HG03378 (cell line): ENCODE results near the gene B4GAT1.
"Not testable (repeated sequence)": the region's sequence is repeated elsewhere in the genome, so short reads cannot be mapped to it uniquely, and the experiment has no call there.

ENCODE experiments used
- ATAC-seq: cut with Tn5 transposase; IDR thresholded peaks from one replicate; pipeline ENCODE4 v1.9.1; 2021; ENCODE audit warnings: mild to moderate bottlenecking, moderate library complexity; ENCODE audit not compliant: unreplicated experiment

Gene B4GAT1

GRCh38 chr11:66326261-66327111 lies 20.9 kb downstream of the B4GAT1 start:
- no peak for ATAC-seq

DNA sequence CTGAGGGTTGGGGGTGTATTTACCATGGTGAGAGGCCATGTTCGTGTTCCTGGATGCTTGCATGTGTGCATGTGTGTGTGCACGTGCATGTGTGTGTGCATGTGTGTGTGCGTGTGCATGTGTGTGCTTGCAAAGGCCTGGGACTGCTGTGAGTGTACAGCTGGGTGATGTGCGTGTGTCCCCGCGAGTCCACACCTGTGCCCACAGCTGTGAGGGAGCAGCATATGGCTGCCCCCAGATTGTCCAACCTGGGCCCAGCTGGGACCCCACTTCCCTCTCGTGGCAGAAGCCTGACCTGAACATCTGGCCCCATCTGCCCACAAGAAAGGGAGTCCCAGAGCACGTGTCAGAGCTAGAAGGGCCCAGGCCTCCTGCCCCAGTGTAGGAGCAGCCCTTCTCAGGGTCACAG lies 22.2 kb downstream of the B4GAT1 start:
- ATAC-seq: no peak

- ATAC-seq: no peak
Observed at GRCh38 chr11:66324664-66325063, 22.8 kb downstream of the B4GAT1 start.

GRCh38 chr11:66323684-66324083 lies 23.7 kb downstream of the B4GAT1 start:
- no peak for ATAC-seq

GRCh38 chr11:66322732-66323427 lies 24.5 kb downstream of the B4GAT1 start:
- ATAC-seq: no peak

DNA sequence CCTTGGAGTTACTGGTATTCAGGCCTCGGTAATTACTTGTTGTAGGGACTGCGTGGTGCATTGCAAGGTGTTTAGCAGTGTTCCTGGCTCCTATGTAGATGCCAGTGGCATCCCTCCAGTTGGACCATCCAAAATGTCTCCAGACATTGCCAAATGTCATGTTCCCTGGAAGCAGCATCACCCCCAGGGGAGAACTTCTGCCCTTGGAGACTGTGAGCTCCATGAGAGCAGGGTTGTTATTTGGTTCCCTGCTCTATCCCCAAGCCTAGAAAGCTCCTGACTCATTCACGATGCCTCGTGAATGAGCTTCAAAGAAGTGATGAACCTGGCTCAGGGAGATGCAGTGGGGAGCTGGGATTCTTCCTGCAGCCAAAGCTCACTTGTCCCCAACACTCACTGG lies 25.8 kb downstream of the B4GAT1 start:
- ATAC-seq: no peak

DNA sequence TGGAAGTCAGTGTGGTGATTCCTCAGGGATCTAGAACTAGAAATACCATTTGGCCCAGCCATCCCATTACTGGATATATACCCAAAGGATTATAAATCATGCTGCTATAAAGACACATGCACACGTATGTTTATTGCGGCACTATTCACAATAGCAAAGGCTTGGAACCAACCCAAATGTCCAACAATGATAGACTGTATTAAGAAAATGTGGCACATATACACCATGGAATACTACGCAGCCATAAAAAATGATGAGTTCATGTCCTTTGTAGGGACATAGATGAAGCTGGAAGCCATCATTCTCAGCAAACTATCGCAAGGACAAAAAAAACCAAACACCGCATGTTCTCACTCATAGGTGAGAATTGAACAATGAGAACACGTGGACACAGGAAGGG lies 26.7 kb downstream of the B4GAT1 start:
- not testable (repeated sequence) for ATAC-seq

- not testable (repeated sequence) for ATAC-seq
Observed at GRCh38 chr11:66320289-66320688, 27.1 kb downstream of the B4GAT1 start.

GRCh38 chr11:66318600-66318970 lies 28.8 kb downstream of the B4GAT1 start:
- no peak for ATAC-seq

- ATAC-seq: no peak
Observed at GRCh38 chr11:66317723-66318599, 29.5 kb downstream of the B4GAT1 start.

DNA sequence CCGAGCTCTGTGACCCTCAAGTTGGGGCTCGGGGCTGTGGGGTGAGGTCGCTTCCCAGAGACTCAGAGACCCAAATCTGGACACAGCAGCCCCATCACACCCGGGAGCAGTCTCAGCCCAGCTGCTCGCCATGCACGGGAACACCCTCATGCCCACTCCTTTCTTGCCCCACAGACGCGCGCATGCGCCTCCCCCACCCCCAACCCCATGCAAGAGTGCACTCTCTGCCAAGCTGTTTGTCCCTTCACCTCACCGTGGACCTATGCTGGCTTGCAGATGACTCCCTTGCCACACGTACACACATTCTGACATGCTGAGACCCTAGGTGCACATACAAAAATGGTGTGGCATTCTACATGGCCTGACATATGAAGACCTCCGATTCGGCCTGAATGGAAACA lies 30.1 kb downstream of the B4GAT1 start:
- ATAC-seq: no peak

DNA sequence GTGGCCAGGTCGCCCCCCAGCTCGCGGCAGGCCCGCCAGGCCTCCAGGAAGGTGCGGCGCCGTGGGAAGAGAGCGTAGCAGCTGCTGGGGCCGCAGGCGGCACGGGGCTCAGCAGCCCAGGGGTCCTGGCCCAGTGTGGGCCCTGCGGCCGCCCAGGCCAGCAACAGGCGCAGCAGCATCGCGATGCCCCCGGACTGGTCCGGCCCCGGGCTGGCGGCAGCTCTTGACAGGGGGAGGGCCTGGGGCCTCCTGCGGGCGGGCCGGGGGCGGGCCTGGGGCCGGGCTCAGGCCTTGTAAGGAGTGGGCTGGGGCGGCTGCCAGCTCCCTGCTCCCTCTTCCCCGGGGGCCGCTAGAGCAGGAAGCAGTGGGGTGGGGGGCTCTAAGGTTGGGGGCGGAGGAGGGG lies 30.6 kb downstream of the B4GAT1 start, which contains the start of gene CD248:
Gene CD248, minus strand, starts transcription at position 196 of the 403 bp plus-strand sequence. Its CDS starts 17 bp downstream, at position 179.
- ATAC-seq: no peak

DNA sequence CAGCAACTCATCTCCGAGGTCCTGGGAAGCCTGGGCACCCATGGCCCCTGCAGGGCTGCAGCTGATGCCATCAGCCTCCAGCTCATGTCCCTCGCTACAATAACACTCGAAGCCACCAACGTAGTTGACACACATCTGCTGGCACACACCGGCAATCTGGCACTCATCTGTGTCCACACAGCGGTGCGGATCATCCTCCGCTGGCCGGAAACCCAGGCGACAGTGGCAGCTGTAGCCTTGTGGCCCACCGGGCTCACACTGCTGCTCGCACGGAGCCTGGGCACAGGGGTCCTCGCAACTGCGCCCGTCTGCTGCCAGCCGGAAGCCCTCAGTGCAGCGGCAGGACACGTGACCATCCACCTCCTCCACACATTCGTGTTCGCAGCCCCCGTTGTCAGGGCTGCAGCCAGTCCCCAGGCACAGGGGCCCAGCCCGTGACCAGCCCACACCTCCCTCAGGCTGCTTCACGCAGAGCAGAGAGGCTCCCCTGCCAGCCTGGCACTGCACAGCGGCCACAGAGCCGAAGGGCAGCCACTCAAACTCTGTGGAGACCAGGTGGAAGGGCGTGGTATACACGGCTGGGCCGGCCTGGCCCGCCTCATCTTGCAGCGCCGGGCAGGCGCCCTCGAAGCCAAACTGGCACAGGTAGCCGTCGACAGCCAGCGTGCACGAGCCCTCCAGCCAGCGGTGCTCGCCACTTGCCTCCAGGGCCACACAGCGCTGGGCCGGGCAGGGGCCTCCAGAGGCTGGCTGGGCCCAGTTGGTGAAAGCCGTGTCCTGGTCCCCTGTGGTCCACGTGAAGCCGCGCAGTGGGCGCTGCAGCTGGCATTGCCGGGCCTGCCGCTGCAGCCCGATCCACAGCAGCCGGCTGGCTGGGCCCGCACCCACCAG lies 31.3 kb downstream of the B4GAT1 start:
- ATAC-seq: no peak

GRCh38 chr11:66315498-66315885 lies 31.9 kb downstream of the B4GAT1 start:
- no peak for ATAC-seq

DNA sequence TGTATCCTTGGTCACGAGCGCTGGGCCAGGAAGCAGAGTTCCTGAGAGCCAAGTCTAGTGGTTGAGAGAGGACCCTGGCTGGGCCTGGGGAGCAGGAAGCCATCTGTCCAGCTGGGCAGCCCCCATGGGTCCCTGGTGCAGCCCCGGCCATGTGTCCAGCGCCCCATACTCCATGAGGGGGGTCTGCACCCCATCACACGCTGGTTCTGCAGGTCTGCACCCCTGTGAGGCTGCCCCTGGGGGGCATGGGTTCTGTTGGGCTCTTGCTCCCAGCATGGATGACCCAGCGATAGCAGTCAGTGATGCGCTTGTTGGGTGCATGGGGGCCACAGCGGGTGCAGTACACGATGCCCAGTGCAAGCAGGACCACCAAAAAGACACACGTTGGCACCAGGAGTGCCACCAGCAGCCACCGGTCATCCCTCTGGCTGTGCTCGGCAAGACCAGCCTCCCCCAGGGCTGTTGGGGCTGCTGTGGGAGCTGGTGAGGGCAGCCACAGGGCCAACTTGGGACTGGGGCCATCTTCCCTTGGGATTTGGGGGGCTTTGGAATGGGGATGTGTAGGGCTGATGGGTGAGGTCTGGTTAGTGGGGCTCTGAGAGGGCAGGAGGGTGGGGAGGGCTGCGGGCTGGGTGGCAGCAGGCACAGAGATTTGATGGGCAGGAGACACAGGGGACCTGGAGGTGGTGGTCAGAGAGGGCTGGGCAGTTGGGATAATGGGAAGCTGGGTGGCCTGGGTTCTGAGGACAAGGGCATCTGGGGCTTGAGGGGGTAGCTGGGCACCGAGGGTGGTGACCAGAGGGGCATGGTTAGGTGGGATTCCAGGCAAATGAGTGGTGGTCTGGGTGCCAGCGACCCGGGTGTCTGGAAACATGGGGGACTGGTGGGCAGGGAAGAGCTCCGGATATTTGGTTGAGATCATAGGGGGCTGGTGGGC lies 32.6 kb downstream of the B4GAT1 start:
- ATAC-seq: no peak

DNA sequence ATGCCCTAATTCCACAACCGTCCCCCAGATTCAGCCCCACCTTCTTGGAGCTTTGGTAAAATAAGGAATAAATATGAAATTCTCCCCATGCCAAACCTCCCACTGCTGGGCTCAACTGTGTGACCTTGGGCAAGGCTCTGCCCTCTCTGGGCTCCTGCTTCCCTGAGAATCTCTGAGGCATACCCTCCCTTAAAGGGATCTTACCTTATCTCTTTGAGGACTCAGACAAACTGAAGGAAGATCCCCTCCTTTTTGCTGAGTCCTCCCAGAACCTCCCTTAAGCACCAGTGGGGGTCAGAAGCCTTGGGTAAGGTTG lies 33.3 kb downstream of the B4GAT1 start:
- no peak for ATAC-seq

GRCh38 chr11:66313321-66314185 lies 33.9 kb downstream of the B4GAT1 start:
- no peak for ATAC-seq

DNA sequence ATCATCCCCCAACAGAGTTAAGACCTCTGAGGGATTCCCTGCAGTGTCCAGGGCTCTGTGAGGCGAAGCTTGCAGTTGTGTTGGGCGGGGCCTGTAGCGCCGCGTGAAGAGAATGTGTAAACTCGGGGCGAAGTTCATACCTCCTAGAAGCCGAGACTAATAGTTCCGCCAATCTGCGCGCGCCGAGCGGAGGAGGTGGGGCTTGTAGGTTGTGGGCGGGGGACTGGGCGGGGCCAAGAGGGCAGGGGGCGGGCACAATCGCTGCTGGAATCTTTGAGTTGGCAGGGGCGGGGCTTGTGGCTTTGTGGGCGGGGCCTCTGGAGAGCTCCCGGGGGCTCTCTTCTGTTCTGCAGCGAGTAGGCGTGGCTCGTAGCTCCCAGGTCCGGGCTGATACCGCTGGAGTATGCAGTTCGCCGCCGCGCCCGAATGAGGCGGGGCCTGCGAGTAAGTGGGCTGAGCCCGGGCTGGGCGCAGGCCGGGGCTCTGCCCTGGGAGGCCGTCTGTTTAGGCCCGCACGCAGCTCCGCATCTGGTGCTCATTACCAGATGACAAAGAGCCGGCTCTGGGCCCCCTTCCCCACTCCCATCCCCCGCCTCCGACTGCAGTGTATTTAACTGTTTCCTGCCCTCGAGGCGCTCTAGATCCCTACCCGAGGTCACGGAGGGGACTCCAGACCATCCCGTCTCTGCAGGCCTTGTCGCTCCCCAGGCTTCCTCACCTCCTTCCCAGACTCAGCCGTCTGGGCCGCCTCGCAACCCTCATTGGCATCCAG lies 34.7 kb downstream of the B4GAT1 start:
- peak; percentile 42 for ATAC-seq
